GM12878 (cell line): ENCODE results near the gene PRSS33. TPM values are rescaled to one million over a fixed set of nuclear protein-coding genes. Genes with fewer than 3 reads are reported as not detected.

Source experiments
- ATF2 ChIP-seq: IDR thresholded peaks from 2 replicates; pipeline ENCODE4 v1.6.1; 2012; ENCODE audit warnings: low read length, inconsistent platforms
- BRCA1 ChIP-seq: IDR thresholded peaks from 2 replicates; pipeline ENCODE4 v1.6.1; 2011; ENCODE audit warnings: low read depth, low read length, improper control_type of control experiment
- CBFB ChIP-seq: IDR thresholded peaks from 2 replicates; pipeline ENCODE4 v1.6.1; 2016; ENCODE audit warnings: antibody characterized with exemption, low read depth
- CEBPB ChIP-seq, 2 experiments: fragments of 150-350 bp in 1 of 2; IDR thresholded peaks; 2 replicates each; pipeline ENCODE4 v1.6.1; 2012 to 2014; ENCODE audit warnings: low read depth in 2 of 2, low read length in 2 of 2, borderline replicate concordance in 1 of 2, inconsistent platforms in 1 of 2
- CEBPZ ChIP-seq: fragments of 150-350 bp; IDR thresholded peaks from 2 replicates; pipeline ENCODE4 v1.6.1; 2016; ENCODE audit warnings: low read depth, low read length
- DPF2 ChIP-seq: fragments of 450-650 bp; IDR thresholded peaks from 2 replicates; pipeline ENCODE4 v1.6.1; 2017; ENCODE audit warnings: mild to moderate bottlenecking
- EP300 ChIP-seq, 2 experiments: fragments of 150-350 bp in 1 of 2; IDR thresholded peaks; 2 replicates each; pipeline ENCODE4 v1.6.1; 2011 to 2012; ENCODE audit warnings: low read depth in 2 of 2, low read length in 2 of 2, borderline replicate concordance in 1 of 2, improper control_type of control experiment in 1 of 2, inconsistent platforms in 1 of 2; ENCODE audit not compliant: control insufficient read depth in 1 of 2
- FOS ChIP-seq: IDR thresholded peaks from 3 replicates; pipeline ENCODE4 v1.6.1; 2011; ENCODE audit warnings: borderline replicate concordance; ENCODE audit not compliant: insufficient read length; ENCODE audit errors: extremely low read depth
- GATAD2B ChIP-seq: fragments of 450-650 bp; conservative IDR thresholded peaks from 2 replicates; pipeline ENCODE4 v1.6.1; 2017; ENCODE audit warnings: low read depth, mild to moderate bottlenecking, moderate library complexity
- HDAC2 ChIP-seq: fragments of 200-600 bp; sonication (generic); IDR thresholded peaks from 2 replicates; pipeline ENCODE4 v1.6.1; 2017
- JUND ChIP-seq: IDR thresholded peaks from 2 replicates; pipeline ENCODE4 v1.6.1; 2012; ENCODE audit warnings: low read depth, mild to moderate bottlenecking, low read length, improper control_type of control experiment, moderate library complexity
- LARP7 ChIP-seq: fragments of 450-650 bp; IDR thresholded peaks from 2 replicates; pipeline ENCODE4 v1.6.1; 2017; ENCODE audit warnings: mild to moderate bottlenecking
- MEF2B ChIP-seq: fragments of 450-650 bp; IDR thresholded peaks from 2 replicates; pipeline ENCODE4 v1.6.1; 2018; ENCODE audit warnings: mild to moderate bottlenecking, moderate library complexity; ENCODE audit not compliant: partially characterized antibody, poor library complexity, severe bottlenecking
- MYC ChIP-seq: IDR thresholded peaks from 2 replicates; pipeline ENCODE4 v1.6.1; 2011; ENCODE audit warnings: mild to moderate bottlenecking, low read length, moderate library complexity, inconsistent platforms; ENCODE audit not compliant: insufficient read depth, insufficient replicate concordance, insufficient read length, severe bottlenecking
- NFXL1 ChIP-seq: fragments of 450-650 bp; IDR thresholded peaks from 2 replicates; pipeline ENCODE4 v1.6.1; 2017; ENCODE audit warnings: antibody characterized with exemption, mild to moderate bottlenecking, borderline replicate concordance
- NR2C1 ChIP-seq: fragments of 450-650 bp; IDR thresholded peaks from 2 replicates; pipeline ENCODE4 v1.6.1; 2017; ENCODE audit warnings: antibody characterized with exemption, mild to moderate bottlenecking, moderate library complexity
- PAX5 ChIP-seq: IDR thresholded peaks from 2 replicates; pipeline ENCODE4 v1.6.1; 2011; ENCODE audit warnings: low read depth, low read length, borderline replicate concordance
- PBX3 ChIP-seq: IDR thresholded peaks from 2 replicates; pipeline ENCODE4 v1.6.1; 2011; ENCODE audit warnings: mild to moderate bottlenecking, low read depth, low read length, moderate library complexity; ENCODE audit not compliant: insufficient replicate concordance
- STAT3 ChIP-seq: IDR thresholded peaks from 2 replicates; pipeline ENCODE4 v1.6.1; 2011; ENCODE audit warnings: low read depth, low read length, improper control_type of control experiment
- ZBTB4 ChIP-seq: fragments of 450-650 bp; formaldehyde crosslinking; IDR thresholded peaks from 2 replicates; pipeline ENCODE4 v1.4.0; 2022; ENCODE audit warnings: mild to moderate bottlenecking, moderate library complexity
- polyA plus RNA-seq, 11 experiments: library from polyadenylated mRNA; depleted of rRNA in 4 of 11; unstranded in 6 of 11; stranded (reverse) in 5 of 11; fragments of >200 nt; fragmentation: Nextera tagmentation in 4 of 11; fragmentation: Illumina TruSeq in 1 of 11; extraction: Ambion mirVana in 4 of 11; extraction: Trizol in 1 of 11; gene quantifications; 1 replicate in 1 of 11; 2 replicates in 10 of 11; pipeline versions ENCODE4 v1.2.1 to v1.2.3, GENCODE V29; 2011 to 2016; ENCODE audit warnings: inconsistent platforms in 2 of 11, missing spikeins in 2 of 11, low read depth in 1 of 11
- total RNA-seq, 4 experiments: library from RNA; depleted of rRNA in 3 of 4; stranded (reverse); fragments of >200 nt in 3 of 4; fragmentation: Illumina TruSeq in 1 of 4; extraction: Trizol in 1 of 4; gene quantifications; 2 replicates each; pipeline versions ENCODE4 v1.2.1 to v1.2.3, GENCODE V29; 2013 to 2021

The PRSS33 gene
- total and polyA plus RNA-seq, 10 of the 15 experiments (the other 5 are each of a cell fraction or from before 2014, with no cell fraction given), result not detected

GRCh38 chr16:2777231-2777902, 10.0 kb downstream of the PRSS33 start, which contains the start of gene ELOB (continued):
- TF ChIP-seq CEBPZ, result no peak
- TF ChIP-seq BRCA1, result no peak
- no peak for TF ChIP-seq FOS
- no peak for TF ChIP-seq HDAC2
- no peak; the same call in 1 of the 2 replicates for TF ChIP-seq DPF2
- TF ChIP-seq GATAD2B, result peak; percentile 66
- TF ChIP-seq MEF2B, result no peak
- no peak for TF ChIP-seq PBX3
- no peak for TF ChIP-seq PAX5
- no peak for TF ChIP-seq ATF2
- TF ChIP-seq MYC, result no peak
- TF ChIP-seq NR2C1, result peak; percentile 80
- TF ChIP-seq CEBPB (IDR thresholded peaks at IDR 0.05; ENCODE audit: borderline replicate concordance in 1 of 2, low read depth in 2 of 2, low read length in 2 of 2), result no peak
- no peak for TF ChIP-seq JUND
- no peak for TF ChIP-seq STAT3
- TF ChIP-seq ZBTB4 (CRISPR knock-in tag), result no peak
- TF ChIP-seq CBFB, result peak; percentile 46
- TF ChIP-seq EP300 (IDR thresholded peaks at IDR 0.05; ENCODE audit: borderline replicate concordance in 1 of 2, control insufficient read depth in 1 of 2, low read depth in 2 of 2, low read length in 2 of 2), result no peak
- TF ChIP-seq NFXL1, result no peak
- peak; percentile 77 for TF ChIP-seq LARP7
